ENCODE data around the gene ROBO4. TPM values are rescaled to one million over a fixed set of nuclear protein-coding genes. Genes with fewer than 3 reads are reported as not detected.

ROBO4 gene
- 9.1 and 16.4 TPM in 2 replicates for total RNA-seq (2014; rRNA removed; shearing (Covaris generic))

GRCh38 chr11:124897674-124898262 is at the start of gene ROBO4:
Gene ROBO4 (minus strand): TSS chr11:124897865. CDS start chr11:124897795, 70 bp downstream.

GRCh38 chr11:124935548-124936514 is 38.2 kb upstream of the ROBO4 start, which contains the start of gene HEPACAM:
Gene HEPACAM (minus strand): TSS chr11:124936047. CDS start chr11:124936006, 41 bp downstream.

DNA sequence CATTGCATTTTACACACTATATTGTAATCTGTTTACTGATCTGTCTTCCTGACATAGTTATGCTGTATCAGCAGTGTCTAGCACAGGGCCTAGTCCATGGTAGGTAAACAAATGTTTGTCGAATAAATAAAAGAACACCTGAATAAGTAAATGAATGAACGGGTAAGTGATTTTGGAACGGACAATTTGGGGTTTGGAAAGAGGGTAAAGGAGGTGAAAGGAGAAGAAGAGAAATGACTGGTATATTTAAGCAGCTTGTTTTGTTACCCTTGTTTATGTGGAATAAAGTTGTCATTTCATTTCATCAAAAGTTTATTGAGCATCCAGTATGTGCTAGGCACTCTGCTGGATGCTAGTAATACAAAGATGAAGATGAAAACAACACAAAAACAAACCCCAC is 21.3 kb upstream of the ROBO4 start, which contains the start of gene HEPN1:
Gene HEPN1, plus strand, starts transcription at position 301 of the 400 bp plus-strand sequence.

GRCh38 chr11:124865181-124865901 is 32.3 kb downstream of the ROBO4 start, which contains the start of gene ROBO3:
Gene ROBO3 (plus strand): TSS chr11:124865432. CDS start chr11:124865578, 146 bp downstream.

Other genes starting within 250 kb of the ROBO4 start
- 5.0 and 5.2 TPM in 2 replicates for gene SIAE, start 224.1 kb downstream of the ROBO4 start, total RNA-seq (2014; rRNA removed; shearing (Covaris generic))
- gene SPA17, start 224.0 kb downstream of the ROBO4 start, total RNA-seq (2014; rRNA removed; shearing (Covaris generic)), result 14.1 and 18.0 TPM in 2 replicates
- gene NRGN, start 157.9 kb downstream of the ROBO4 start, total RNA-seq (2014; rRNA removed; shearing (Covaris generic)), result 6.6 and 13.4 TPM in 2 replicates
- not detected in 2 replicates for gene VSIG2, start 145.6 kb downstream of the ROBO4 start, total RNA-seq (2014; rRNA removed; shearing (Covaris generic))
- 0.58 and 0.75 TPM in 2 replicates for gene ESAM, start 135.6 kb downstream of the ROBO4 start, total RNA-seq (2014; rRNA removed; shearing (Covaris generic))
- 10.0 and 13.7 TPM in 2 replicates for gene MSANTD2, start 97.5 kb downstream of the ROBO4 start, total RNA-seq (2014; rRNA removed; shearing (Covaris generic))
- gene ROBO3, start 32.4 kb downstream of the ROBO4 start, total RNA-seq (2014; rRNA removed; shearing (Covaris generic)), result 46.9 and 53.3 TPM in 2 replicates
- gene HEPN1, start 21.4 kb upstream of the ROBO4 start, total RNA-seq (2014; rRNA removed; shearing (Covaris generic)), result not detected in 2 replicates
- 0.05 and 0.15 TPM in 2 replicates for gene HEPACAM, start 38.2 kb upstream of the ROBO4 start, total RNA-seq (2014; rRNA removed; shearing (Covaris generic))
- 5.2 and 6.6 TPM in 2 replicates for gene CCDC15, start 56.3 kb upstream of the ROBO4 start, total RNA-seq (2014; rRNA removed; shearing (Covaris generic))
- 15.2 and 16.2 TPM in 2 replicates for gene SLC37A2, start 165.4 kb upstream of the ROBO4 start, total RNA-seq (2014; rRNA removed; shearing (Covaris generic))
- gene TMEM218, start 213.8 kb upstream of the ROBO4 start, total RNA-seq (2014; rRNA removed; shearing (Covaris generic)), result 20.7 and 21.2 TPM in 2 replicates

All from A375 (cell line).